Tibial artery (tissue), 4 donors: Measurements from ENCODE around the gene GPR107.

ENCODE experiments used
- DNase-seq, 2 donors: peaks; one replicate each; pipeline ENCODE4 v3.0.0-alpha.2; 2019
- H3K27ac ChIP-seq, 2 donors: fragments of 200-600 bp; sonication (generic) in 1 of 2; 1 replicate in 1 of 2; 2 replicates in 1 of 2; pipeline ENCODE4 v1.5.1; 2018 to 2019; ENCODE audit warnings: mild to moderate bottlenecking in 1 of 2
- H3K27me3 ChIP-seq, 2 donors: fragments of 200-600 bp; sonication (generic) in 1 of 2; one replicate each; pipeline versions ENCODE4 v1.5.1 to v1.6.0; 2016 to 2019
- H3K36me3 ChIP-seq, 3 donors: fragments of 200-600 bp; sonication (generic) in 2 of 3; one replicate each; pipeline ENCODE4 v1.5.1; 2016 to 2019; ENCODE audit warnings: mild to moderate bottlenecking in 2 of 3
- H3K4me1 ChIP-seq, 4 donors: fragments of 200-600 bp; sonication (generic) in 2 of 4; 1 replicate in 3 of 4; 2 replicates in 1 of 4; pipeline ENCODE4 v1.5.1; 2016 to 2019
- H3K4me3 ChIP-seq, 2 donors: fragments of 200-600 bp; sonication (generic) in 1 of 2; 1 replicate in 1 of 2; 2 replicates in 1 of 2; pipeline ENCODE4 v1.5.1; 2018 to 2019; ENCODE audit warnings: mild to moderate bottlenecking in 2 of 2
- H3K9me3 ChIP-seq, 3 donors: fragments of 200-600 bp; sonication (generic) in 1 of 3; one replicate each; pipeline ENCODE4 v1.5.1; 2016 to 2019
- intact Hi-C: fragments of 100-400 bp; cut with DNase I; formaldehyde crosslinking; loops from one replicate; pipeline ENCODE4 v1.15.0; 2023; ENCODE audit warnings: low total_unique reads
- TF ChIP-seq, protein P1 (sequence below), 2 experiments: fragments of 200-600 bp in 1 of 2; fragments of 450-650 bp in 1 of 2; IDR thresholded peaks; one replicate each; pipeline ENCODE4 v1.5.1; 2017 to 2019; ENCODE audit warnings: antibody characterized with exemption in 2 of 2, mild to moderate bottlenecking in 1 of 2, moderate library complexity in 1 of 2

The GPR107 gene

DNA sequence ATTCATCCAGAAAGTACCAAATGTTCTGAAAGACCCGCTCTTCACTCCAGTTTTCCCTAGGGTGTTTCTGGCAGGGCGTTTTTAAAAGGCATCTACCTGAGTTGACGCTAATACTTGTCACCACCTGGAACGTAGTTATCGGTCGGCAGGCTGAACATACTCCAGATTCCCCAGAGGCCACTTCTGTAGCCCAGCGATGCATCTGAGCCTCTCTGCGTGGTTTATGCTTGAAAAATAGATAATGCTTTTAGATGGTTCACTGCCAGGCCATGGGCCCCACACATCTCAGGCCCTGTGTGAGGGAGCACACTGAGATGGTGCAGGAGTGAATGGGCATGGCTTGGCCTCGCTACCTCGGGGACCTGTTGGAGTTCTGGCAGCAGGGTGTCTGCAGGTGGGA lies 85.5 kb downstream of the GPR107 start:
- no peak overlapping the region for H3K4me3 ChIP-seq
- intact Hi-C loops: no loop called here
- H3K4me1 ChIP-seq: peaks cover 0 to 35% (median 18%) of the 10 kb centered on the region in 4 donors
- peaks cover 0 to 25% (median 21%) of the 10 kb centered on the region in 3 donors for H3K36me3 ChIP-seq
- H3K9me3 ChIP-seq: no peaks in the 10 kb centered on the region
- H3K27me3 ChIP-seq: no peaks in the 10 kb centered on the region
- no peak for DNase-seq
- TF ChIP-seq, protein P1, sequence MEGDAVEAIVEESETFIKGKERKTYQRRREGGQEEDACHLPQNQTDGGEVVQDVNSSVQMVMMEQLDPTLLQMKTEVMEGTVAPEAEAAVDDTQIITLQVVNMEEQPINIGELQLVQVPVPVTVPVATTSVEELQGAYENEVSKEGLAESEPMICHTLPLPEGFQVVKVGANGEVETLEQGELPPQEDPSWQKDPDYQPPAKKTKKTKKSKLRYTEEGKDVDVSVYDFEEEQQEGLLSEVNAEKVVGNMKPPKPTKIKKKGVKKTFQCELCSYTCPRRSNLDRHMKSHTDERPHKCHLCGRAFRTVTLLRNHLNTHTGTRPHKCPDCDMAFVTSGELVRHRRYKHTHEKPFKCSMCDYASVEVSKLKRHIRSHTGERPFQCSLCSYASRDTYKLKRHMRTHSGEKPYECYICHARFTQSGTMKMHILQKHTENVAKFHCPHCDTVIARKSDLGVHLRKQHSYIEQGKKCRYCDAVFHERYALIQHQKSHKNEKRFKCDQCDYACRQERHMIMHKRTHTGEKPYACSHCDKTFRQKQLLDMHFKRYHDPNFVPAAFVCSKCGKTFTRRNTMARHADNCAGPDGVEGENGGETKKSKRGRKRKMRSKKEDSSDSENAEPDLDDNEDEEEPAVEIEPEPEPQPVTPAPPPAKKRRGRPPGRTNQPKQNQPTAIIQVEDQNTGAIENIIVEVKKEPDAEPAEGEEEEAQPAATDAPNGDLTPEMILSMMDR (IDR thresholded peaks at IDR 0.05): no peak
- peak overlapping the region; percentile 42 to 46 for H3K27ac ChIP-seq

DNA sequence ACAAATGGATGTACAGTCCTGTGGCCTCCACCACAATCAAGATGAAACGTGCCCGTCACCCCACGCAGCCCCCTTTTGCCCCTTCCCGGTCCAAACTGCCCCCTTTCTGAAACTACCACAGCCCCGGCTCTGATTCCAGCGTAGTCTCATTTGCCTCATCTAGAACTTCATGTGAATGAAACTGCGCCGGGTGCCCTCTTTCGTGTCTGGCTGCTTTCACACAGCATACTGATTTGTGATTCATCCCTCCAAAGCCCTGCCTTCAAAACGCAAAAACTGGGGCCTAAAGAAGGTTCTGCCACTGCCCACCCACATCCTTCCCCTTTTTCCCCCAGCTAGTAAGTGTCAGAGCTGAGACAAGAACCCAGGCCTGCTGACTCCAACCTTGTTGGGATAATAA lies 87.0 kb downstream of the GPR107 start:
- no peaks in the 10 kb centered on the region for H3K9me3 ChIP-seq
- peaks cover 0 to 15% (median 8%) of the 10 kb centered on the region in 3 donors for H3K36me3 ChIP-seq
- DNase-seq: no peak
- no peak overlapping the region for H3K4me3 ChIP-seq
- intact Hi-C loops: no loop called here
- no peak overlapping the region for H3K27ac ChIP-seq
- H3K4me1 ChIP-seq: peaks cover 0 to 44% (median 26%) of the 10 kb centered on the region in 4 donors
- no peaks in the 10 kb centered on the region for H3K27me3 ChIP-seq
- TF ChIP-seq, protein P1 (IDR thresholded peaks at IDR 0.05): no peak

DNA sequence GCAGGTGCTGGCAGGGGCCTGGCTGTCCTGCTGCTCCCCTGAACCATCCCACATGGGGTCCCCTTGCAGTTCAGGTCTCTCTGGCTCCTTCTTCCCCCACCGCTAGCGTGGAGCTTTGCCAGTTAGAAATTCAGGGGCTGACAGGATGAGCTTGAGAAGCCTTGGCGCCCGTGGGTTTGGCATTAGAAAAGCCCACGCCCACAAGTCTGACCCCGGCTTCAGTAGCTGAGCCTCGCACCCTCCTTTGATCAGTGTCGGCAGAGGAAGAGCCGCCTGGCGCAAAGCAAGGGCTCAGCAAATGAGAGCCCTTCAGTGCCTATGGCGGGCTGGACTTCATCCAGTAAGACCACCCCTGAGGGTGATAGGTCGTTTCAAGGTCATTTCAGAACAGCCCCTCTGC lies 88.3 kb downstream of the GPR107 start:
- Histone ChIP-seq H3K9me3 (no peaks in the 10 kb centered on the region), H3K4me1 (peaks cover 0 to 44% (median 26%) of the 10 kb centered on the region in 4 donors), H3K27me3 (no peaks in the 10 kb centered on the region), H3K36me3 (peaks cover 0 to 2% (median 1%) of the 10 kb centered on the region in 3 donors), H3K4me3 (no peak overlapping the region), H3K27ac (no peak overlapping the region)
- no peak for DNase-seq
- TF ChIP-seq, protein P1 (IDR thresholded peaks at IDR 0.05): no peak
- intact Hi-C loops: no loop called here

DNA sequence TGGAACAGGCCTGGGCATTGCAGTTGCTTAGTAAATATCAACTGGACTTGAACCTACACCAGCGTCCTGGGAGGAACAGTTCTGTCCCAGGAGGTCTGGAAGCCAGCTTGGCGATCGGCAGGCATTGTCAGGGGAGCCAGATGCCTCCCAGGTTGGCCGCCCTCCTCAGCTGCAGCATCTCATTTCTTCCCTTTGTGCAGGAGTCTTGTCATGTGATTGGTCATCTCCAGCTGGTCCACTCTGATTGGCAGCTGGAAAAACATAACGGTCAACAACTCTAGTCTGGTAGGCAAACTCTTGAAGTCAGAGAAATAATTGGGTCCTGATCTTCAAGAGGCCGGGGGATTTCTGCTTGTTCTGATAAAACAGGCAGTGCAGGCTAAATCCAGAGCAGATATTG lies 88.9 kb downstream of the GPR107 start:
- Histone ChIP-seq H3K9me3 (no peaks in the 10 kb centered on the region), H3K4me1 (peaks cover 0 to 43% (median 26%) of the 10 kb centered on the region in 4 donors), H3K27ac (no peak overlapping the region), H3K36me3 (no peaks in the 10 kb centered on the region), H3K27me3 (no peaks in the 10 kb centered on the region), H3K4me3 (no peak overlapping the region)
- TF ChIP-seq, protein P1 (IDR thresholded peaks at IDR 0.05): no peak
- intact Hi-C loops: no loop called here
- no peak for DNase-seq

DNA sequence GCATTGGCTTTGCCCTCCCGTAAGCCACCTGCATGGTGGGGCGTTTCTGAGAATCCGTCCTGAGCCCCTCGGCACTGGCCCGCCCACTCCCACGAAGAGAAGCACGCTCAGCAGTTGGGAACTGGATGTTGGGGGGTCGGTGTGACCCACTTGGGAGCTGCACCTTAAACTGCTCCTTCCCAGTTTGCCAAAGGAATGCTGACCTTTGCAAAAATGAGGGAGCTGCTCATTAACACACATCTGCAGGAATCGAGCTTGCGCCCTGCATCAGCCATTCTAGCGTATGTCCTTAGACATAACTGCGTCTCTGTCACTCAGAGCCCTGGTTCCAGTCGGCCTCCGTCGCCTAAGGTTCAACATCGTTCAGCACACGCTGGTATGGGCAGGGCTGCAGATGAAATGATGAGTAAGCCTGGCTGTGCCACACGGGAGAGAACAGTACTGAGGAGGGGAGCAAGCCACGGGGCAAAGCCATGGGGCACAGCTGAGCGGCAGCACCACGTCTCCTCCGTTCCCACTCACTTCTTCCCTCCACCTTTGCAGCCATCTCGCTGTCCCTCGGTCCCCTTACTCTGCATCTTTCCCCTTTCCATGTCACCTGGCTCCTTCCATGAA lies 89.7 kb downstream of the GPR107 start:
- H3K27ac ChIP-seq: peak overlapping the region; percentile 14 to 31
- H3K27me3 ChIP-seq: no peaks in the 10 kb centered on the region
- DNase-seq: no peak
- H3K36me3 ChIP-seq: no peaks in the 10 kb centered on the region
- no peaks in the 10 kb centered on the region for H3K9me3 ChIP-seq
- H3K4me3 ChIP-seq: no peak overlapping the region
- intact Hi-C loops: no loop called here
- TF ChIP-seq, protein P1 (IDR thresholded peaks at IDR 0.05): no peak
- peaks cover 0 to 35% (median 22%) of the 10 kb centered on the region in 4 donors for H3K4me1 ChIP-seq
